ENCODE measurements around the gene TEN1. TPM values are rescaled to one million over a fixed set of nuclear protein-coding genes. Genes with fewer than 3 reads are reported as not detected.
A peak's percentile ranks its signal among the peaks of the same experiment; 100 is the strongest.

The TEN1 gene
- total and polyA plus RNA-seq, 2 of the 13 experiments (the other 11 are each of a cell fraction or from before 2014, with no cell fraction given): 18.0 to 21.3 TPM

GRCh38 chr17:75976175-75976848 is 2.7 kb upstream of the TEN1 start (continued):
- TF ChIP-seq ZNF639 (CRISPR knock-in tag; conservative IDR thresholded peaks at IDR 0.05): no peak
- no peak for TF ChIP-seq ZNF432 (CRISPR knock-in tag; IDR thresholded peaks at IDR 0.05; ENCODE audit: borderline replicate concordance)
- no peak; the same call in none of the 2 replicates for TF ChIP-seq ZSCAN9 (CRISPR knock-in tag; IDR thresholded peaks at IDR 0.05; ENCODE audit: borderline replicate concordance)
- TF ChIP-seq NFIC (IDR thresholded peaks at IDR 0.05; ENCODE audit: low read length): peak; percentile 78
- TF ChIP-seq TBP (CRISPR knock-in tag; IDR thresholded peaks at IDR 0.05): no peak
- peak; percentile 20; the same call in 1 of the 3 replicates for TF ChIP-seq MXI1 (IDR thresholded peaks at IDR 0.05; ENCODE audit: borderline replicate concordance, low read depth, low read length)
- peak; percentile 30; the same call in 1 of the 2 replicates for TF ChIP-seq ZNF460 (CRISPR knock-in tag; IDR thresholded peaks at IDR 0.05; ENCODE audit: borderline replicate concordance)
- TF ChIP-seq HOXA9 (CRISPR knock-in tag; IDR thresholded peaks at IDR 0.05; ENCODE audit: borderline replicate concordance): no peak
- TF ChIP-seq BRCA1 (CRISPR knock-in tag; IDR thresholded peaks at IDR 0.05): no peak
- TF ChIP-seq BCL3 (CRISPR knock-in tag; IDR thresholded peaks at IDR 0.05): no peak
- TF ChIP-seq MNT (IDR thresholded peaks at IDR 0.05): no peak
- TF ChIP-seq HDAC6 (IDR thresholded peaks at IDR 0.05; ENCODE audit: low read depth, low read length): no peak
- no peak for TF ChIP-seq NBN (conservative IDR thresholded peaks at IDR 0.05)
- 0 out of 2 replicates have a peak, but pooled peaks have one; percentile 51 for TF ChIP-seq ZNF564 (CRISPR knock-in tag; IDR thresholded peaks at IDR 0.05)
- TF ChIP-seq NAIF1 (CRISPR knock-in tag; IDR thresholded peaks at IDR 0.05; ENCODE audit: borderline replicate concordance): peak; percentile 83; the same call in 1 of the 2 replicates
- TF ChIP-seq ZNF766 (CRISPR knock-in tag; IDR thresholded peaks at IDR 0.05; ENCODE audit: borderline replicate concordance): no peak
- TF ChIP-seq MED13 (CRISPR knock-in tag; IDR thresholded peaks at IDR 0.05): no peak
- TF ChIP-seq RAD21 (CRISPR knock-in tag; IDR thresholded peaks at IDR 0.05): no peak
- TF ChIP-seq ZBTB37 (CRISPR knock-in tag; IDR thresholded peaks at IDR 0.05): no peak
- TF ChIP-seq CENPBD1 (CRISPR knock-in tag; IDR thresholded peaks at IDR 0.05; ENCODE audit: borderline replicate concordance, low read depth): no peak
- TF ChIP-seq GPN1 (CRISPR knock-in tag; IDR thresholded peaks at IDR 0.05; ENCODE audit: borderline replicate concordance): no peak
- no peak for TF ChIP-seq ZNF550 (CRISPR knock-in tag; IDR thresholded peaks at IDR 0.05; ENCODE audit: borderline replicate concordance)
- TF ChIP-seq ZNF7 (CRISPR knock-in tag; IDR thresholded peaks at IDR 0.05): no peak
- TF ChIP-seq ZNF839 (CRISPR knock-in tag; IDR thresholded peaks at IDR 0.05; ENCODE audit: borderline replicate concordance): no peak
- TF ChIP-seq ZNF563 (CRISPR knock-in tag; IDR thresholded peaks at IDR 0.05): no peak

All from HepG2 (cell line).